Ramos (cell line): ENCODE results near the gene TCF12.
"Not testable (repeated sequence)": the region's sequence is repeated elsewhere in the genome, so short reads cannot be mapped to it uniquely, and the experiment has no call there.

ENCODE experiments used
- in situ Hi-C: fragments of 300-500 bp; cut with MboI; formaldehyde crosslinking; loops from one replicate; pipeline ENCODE4 v1.14.3; 2022; ENCODE audit warnings: low sequenced_read_pairs; ENCODE audit not compliant: unreplicated experiment

The TCF12 gene

GRCh38 chr15:56913241-56913640 is 5.2 kb upstream of the TCF12 start:
- in situ Hi-C loops, result loop anchor here (25.0 kb wide), 1 partner anchor 399 kb away; no protein-coding TSS in a partner anchor

- in situ Hi-C loops, result loop anchor here (25.0 kb wide), 1 partner anchor 399 kb away; no protein-coding TSS in a partner anchor
These were observed 4.8 kb upstream of the TCF12 start for GRCh38 chr15:56913670-56914069.

- in situ Hi-C loops, result loop anchor here (5.0 to 25.0 kb wide), 2 partner anchors 34 to 396 kb away; no protein-coding TSS in a partner anchor
These were observed 2.6 kb upstream of the TCF12 start for GRCh38 chr15:56915888-56916287.

GRCh38 chr15:56916825-56917477 is 1.5 kb upstream of the TCF12 start:
- in situ Hi-C loops, result loop anchor here (5.0 to 25.0 kb wide), 2 partner anchors 35 to 395 kb away; no protein-coding TSS in a partner anchor

- in situ Hi-C loops, result loop anchor here (5.0 to 25.0 kb wide), 2 partner anchors 35 to 395 kb away; no protein-coding TSS in a partner anchor
These were observed 795 bp upstream of the TCF12 start for GRCh38 chr15:56917652-56918045.

GRCh38 chr15:56919031-56919608 is 676 bp downstream of the TCF12 start:
- in situ Hi-C loops, result loop anchor here (5.0 to 25.0 kb wide), 2 partner anchors 37 to 393 kb away; no protein-coding TSS in a partner anchor

GRCh38 chr15:56919609-56920366 is 1.3 kb downstream of the TCF12 start:
- in situ Hi-C loops, result loop anchor here (5.0 to 25.0 kb wide), 2 partner anchors 37 to 393 kb away; no protein-coding TSS in a partner anchor

GRCh38 chr15:56920367-56920627 is 1.9 kb downstream of the TCF12 start:
- in situ Hi-C loops, result loop anchor here (25.0 kb wide), 1 partner anchor 392 kb away; no protein-coding TSS in a partner anchor

- in situ Hi-C loops, result loop anchor here (25.0 kb wide), 1 partner anchor 389 kb away; no protein-coding TSS in a partner anchor
These were observed 4.7 kb downstream of the TCF12 start for GRCh38 chr15:56923174-56923591.

- in situ Hi-C loops, result no loop called here
These were observed 9.4 kb downstream of the TCF12 start for GRCh38 chr15:56927816-56928215.

GRCh38 chr15:56929399-56929798 is 11.0 kb downstream of the TCF12 start:
- in situ Hi-C loops, result no loop called here

GRCh38 chr15:56929933-56930332 is 11.5 kb downstream of the TCF12 start:
- in situ Hi-C loops, result no loop called here

- in situ Hi-C loops, result no loop called here
These were observed 12.3 kb downstream of the TCF12 start for GRCh38 chr15:56930669-56931313.

GRCh38 chr15:56931639-56932508 is 13.4 kb downstream of the TCF12 start:
- in situ Hi-C loops, result no loop called here

GRCh38 chr15:56932509-56932868 is 14.0 kb downstream of the TCF12 start:
- in situ Hi-C loops, result not testable (repeated sequence)

GRCh38 chr15:56933410-56933809 is 15.0 kb downstream of the TCF12 start:
- in situ Hi-C loops, result no loop called here

- in situ Hi-C loops, result no loop called here
These were observed 15.4 kb downstream of the TCF12 start for GRCh38 chr15:56933811-56934210.

GRCh38 chr15:56934269-56934668 is 15.8 kb downstream of the TCF12 start:
- in situ Hi-C loops, result no loop called here

- in situ Hi-C loops, result no loop called here
These were observed 18.5 kb downstream of the TCF12 start for GRCh38 chr15:56936929-56937328.

- in situ Hi-C loops, result no loop called here
These were observed 20.8 kb downstream of the TCF12 start for GRCh38 chr15:56939257-56939656.
